Activated CD8-positive, alpha-beta memory T cell treated with anti-CD3 and anti-CD28 coated beads, Interleukin-2, amount 50 U/mL, for 4 hours (primary cell): ENCODE results near the gene CTNNA1.
"Not testable (repeated sequence)": the region's sequence is repeated elsewhere in the genome, so short reads cannot be mapped to it uniquely, and the experiment has no call there.

Source experiments
- DNase-seq: peaks from one replicate; pipeline ENCODE4 v3.0.0-alpha.2; 2020

CTNNA1 gene

DNA sequence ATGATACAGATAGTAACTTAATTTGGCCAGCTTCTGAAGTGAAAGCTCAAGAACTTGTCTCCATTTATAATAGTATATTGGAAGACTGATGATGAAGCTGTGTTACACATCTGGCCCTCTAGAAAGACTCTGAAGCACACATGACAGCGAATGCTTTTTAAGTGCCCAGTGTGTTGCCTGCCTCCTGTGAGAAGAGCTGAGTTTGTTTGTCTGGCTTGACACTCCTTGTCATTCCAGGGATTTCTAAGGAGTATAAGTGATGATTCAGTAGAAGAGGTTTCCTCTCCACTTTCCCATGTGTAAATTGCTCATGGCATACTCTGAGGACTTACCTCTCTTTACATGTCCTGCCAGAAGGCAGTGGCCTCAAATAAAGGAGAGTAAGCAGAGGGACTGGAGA is 152.3 kb downstream of the CTNNA1 start:
- no peak for DNase-seq

- no peak for DNase-seq
These were observed 156.5 kb downstream of the CTNNA1 start for GRCh38 chr5:138909734-138910133.

DNA sequence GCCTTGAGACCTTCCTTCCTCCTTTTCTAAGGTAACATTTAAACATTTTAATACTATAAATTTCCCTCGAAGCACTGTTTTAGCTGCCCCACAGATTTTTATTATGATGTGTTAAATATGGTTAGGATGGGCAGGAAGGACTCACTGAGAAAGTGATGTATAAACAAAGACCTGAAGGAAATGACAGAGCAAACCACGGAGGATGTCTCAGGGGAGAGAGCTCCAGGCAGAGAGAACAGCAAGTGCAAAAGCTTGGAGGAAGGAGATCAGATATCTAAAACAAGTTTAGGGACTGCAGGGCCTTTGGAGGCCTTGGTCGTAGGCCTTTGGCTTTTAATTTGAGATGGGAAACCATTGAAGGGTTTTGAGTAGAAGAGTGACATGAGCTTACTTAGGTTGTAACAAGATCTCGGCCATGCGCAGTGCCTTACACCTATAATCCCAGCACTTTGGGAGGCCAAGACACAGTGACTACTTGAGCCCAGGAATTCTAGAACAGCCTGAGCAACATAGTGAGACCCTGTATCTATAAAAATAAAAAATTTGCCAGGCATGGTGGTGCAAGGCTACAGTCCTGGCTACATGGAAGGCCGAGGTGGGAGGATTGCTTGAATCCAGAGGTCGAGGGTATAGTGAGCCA is 157.4 kb downstream of the CTNNA1 start:
- no peak for DNase-seq

DNA sequence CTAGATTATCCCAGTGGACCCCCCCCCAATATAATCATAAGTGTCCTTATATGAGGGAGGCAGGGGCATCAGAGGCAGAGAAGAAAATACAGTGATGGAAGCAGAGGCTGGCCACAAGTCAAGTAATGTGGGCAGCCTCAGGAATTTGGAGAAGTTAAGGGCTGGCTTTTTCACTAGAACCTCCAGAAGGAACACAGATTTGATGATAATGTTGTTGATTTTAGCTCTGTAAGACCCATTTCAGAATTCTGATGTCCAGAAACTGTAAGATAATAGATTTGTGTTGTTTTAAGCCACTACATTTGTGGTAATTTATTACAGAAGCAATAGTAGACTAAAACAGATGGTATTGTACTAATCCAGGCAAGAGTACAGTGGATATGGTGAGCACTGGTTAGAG is 158.2 kb downstream of the CTNNA1 start:
- DNase-seq = no peak

GRCh38 chr5:138912093-138912492 is 158.9 kb downstream of the CTNNA1 start:
- no peak for DNase-seq

DNA sequence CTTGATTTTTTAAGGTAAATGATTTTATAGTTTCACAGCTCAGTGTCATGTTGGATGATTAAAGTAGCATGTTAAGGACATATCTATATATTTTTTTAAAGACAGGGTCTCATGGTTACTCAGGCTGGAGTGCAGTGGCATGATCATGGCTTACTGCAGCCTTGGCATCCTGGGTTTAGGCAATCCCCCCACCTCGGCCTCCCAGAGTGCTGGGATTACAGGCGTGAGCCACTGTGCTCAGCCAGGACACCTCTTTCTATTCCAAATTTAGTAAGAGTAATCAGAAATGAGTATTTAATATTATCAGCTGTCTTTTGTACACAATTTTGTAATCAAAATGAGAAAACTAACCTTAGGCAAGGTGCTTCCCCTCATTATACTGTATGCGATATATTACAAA is 160.5 kb downstream of the CTNNA1 start:
- DNase-seq = no peak

DNA sequence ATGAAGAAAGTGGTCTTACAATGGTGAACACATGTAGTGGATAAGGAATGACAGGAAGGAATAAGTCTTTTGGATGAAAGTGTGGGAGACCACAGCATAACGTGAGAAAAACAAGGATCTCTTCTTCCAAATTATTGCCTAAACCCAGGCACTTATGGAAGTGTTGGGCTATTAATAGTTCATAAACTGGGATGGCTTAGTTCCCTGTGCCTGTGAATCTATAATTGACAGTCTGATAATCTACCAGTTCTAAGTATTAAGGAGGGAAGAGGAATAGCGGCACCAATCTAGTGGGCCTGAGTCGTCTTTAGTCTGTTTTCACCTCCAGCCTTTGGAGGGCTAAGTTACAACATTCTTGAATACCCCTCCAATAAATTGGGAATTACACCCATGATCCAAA is 161.1 kb downstream of the CTNNA1 start:
- DNase-seq = no peak

- no peak for DNase-seq
These were observed 165.5 kb downstream of the CTNNA1 start for GRCh38 chr5:138918686-138919085.

DNA sequence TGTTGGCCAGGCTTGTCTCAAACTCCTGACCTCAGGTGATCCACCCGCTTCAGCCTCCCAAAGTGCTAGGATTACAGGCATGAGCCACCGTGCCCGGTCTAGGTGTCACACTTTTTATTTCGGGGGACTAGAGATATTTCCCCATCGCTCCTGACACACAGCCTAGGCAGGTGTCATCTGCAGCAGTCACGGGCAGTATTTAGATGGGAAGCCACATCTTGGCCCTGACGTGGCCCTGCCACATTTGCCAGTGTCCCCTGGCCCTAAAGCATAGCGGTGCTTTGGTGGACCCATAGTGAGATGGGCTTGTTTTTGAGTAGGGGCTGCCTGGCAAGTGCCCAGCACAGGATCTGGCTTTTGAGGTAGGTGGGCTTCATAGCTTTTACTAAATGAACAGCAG is 167.0 kb downstream of the CTNNA1 start:
- no peak for DNase-seq

GRCh38 chr5:138921362-138921761 is 168.1 kb downstream of the CTNNA1 start:
- not testable (repeated sequence) for DNase-seq

- DNase-seq = no peak
These were observed 169.3 kb downstream of the CTNNA1 start for GRCh38 chr5:138922494-138922893.

DNA sequence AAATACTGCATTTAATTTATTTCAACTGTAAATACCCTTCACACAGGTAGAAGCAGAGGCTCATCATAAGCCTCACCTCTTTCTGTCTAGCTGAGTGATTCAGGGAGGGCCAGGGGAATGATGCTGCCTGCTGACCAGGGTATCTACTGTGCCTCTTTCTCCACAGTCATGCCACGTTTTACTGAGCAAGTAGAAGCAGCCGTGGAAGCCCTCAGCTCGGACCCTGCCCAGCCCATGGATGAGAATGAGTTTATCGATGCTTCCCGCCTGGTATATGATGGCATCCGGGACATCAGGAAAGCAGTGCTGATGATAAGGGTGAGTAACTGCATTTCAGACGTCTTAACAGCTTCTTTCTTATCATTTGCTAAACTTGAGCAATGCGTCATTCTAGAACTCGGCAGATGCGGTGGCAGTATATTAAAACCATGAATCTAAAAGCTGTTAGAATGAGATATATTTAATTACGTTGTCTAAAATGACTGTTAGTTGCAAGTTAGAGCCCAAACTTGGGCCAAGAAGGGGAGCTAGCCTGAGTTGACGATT is 171.9 kb downstream of the CTNNA1 start:
- no peak for DNase-seq

GRCh38 chr5:138926257-138926656 is 173.0 kb downstream of the CTNNA1 start:
- DNase-seq = no peak

- no peak for DNase-seq
These were observed 173.6 kb downstream of the CTNNA1 start for GRCh38 chr5:138926688-138927448.

DNA sequence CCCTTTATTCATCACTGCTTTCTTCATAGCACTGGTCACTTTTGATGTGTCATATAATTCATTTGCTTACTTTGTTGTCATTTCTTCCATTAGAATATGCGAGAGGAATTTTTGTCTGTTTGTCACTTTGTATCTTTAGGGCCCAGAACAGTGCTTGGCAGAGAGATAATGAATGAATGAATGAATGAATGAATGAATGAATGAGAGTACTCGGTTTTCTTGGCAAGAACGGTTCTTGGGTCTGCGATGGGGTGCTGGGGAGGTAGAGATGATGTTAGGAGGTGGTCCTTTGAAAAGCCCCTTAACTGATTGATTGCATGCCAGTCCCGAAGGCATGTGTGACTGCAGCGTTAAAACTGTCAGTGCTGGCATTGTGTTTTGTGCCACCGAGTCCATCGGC is 174.3 kb downstream of the CTNNA1 start:
- no peak for DNase-seq

GRCh38 chr5:138927979-138928378 is 174.8 kb downstream of the CTNNA1 start:
- DNase-seq = no peak

GRCh38 chr5:138929571-138929955 is 176.3 kb downstream of the CTNNA1 start:
- DNase-seq = no peak

- DNase-seq = no peak
These were observed 177.3 kb downstream of the CTNNA1 start for GRCh38 chr5:138930371-138931097.

DNA sequence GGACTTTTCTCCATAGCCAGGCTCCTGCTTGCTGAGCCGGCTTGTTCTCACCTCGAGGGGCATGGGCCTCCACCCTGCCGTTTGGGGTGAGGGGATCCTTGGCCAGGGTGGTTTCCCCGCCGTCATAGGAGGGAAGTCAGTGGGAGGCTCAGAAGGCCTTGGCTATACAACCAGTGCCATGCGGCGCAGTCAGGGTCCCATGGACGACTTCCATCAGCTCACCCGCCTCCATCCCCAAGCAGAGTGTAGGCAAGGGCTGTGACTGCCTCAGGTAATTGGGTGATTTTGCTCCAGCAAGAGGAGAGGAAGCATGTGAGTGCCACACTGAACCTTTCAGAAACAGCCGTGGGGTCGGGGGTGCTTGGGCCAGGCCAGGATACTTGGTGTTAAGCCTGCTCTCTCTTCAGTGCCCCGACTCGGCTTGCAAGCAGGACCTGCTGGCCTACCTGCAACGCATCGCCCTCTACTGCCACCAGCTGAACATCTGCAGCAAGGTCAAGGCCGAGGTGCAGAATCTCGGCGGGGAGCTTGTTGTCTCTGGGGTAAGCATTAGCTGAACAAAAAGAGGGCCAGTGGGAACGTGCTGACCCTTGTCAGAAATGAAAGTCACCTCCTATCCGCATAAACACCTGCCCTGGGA is 179.1 kb downstream of the CTNNA1 start:
- no peak for DNase-seq

DNA sequence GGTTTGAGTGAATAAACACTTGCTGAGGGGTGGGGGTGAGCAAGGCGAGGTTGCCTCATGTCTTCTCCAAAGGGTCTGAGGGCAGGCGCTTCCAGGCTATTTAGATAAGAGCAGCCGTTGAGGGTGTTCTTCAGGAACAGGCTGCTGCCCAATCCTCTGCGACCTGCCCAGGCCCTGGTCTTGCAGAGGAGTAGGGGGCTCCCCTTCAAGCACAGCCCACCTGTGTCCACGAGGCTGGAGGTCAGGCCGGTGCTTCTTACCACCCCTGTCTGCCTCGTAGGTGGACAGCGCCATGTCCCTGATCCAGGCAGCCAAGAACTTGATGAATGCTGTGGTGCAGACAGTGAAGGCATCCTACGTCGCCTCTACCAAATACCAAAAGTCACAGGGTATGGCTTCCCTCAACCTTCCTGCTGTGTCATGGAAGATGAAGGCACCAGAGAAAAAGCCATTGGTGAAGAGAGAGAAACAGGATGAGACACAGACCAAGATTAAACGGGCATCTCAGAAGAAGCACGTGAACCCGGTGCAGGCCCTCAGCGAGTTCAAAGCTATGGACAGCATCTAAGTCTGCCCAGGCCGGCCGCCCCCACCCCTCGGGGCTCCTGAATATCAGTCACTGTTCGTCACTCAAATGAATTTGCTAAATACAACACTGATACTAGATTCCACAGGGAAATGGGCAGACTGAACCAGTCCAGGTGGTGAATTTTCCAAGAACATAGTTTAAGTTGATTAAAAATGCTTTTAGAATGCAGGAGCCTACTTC is 180.5 kb downstream of the CTNNA1 start:
- DNase-seq = no peak

DNA sequence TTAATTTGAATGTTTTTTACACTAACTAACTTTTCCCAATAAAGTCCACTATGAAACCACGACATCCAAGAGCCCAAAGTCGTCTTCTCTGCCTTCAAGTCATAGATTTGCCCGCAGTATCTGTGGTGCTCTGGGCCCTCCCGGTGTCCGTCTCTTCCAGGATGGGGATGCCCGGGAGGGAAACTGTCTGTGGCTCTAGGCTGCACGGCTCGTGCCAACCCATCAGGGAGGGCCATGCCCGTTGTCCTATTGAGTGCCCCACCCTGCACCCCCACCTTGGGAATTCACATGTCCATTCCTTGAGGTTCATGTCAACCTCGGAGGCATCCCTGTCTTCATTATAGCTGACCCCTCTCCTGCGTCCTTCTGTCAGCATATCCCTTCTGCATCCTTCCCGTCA is 181.7 kb downstream of the CTNNA1 start:
- no peak for DNase-seq

- no peak for DNase-seq
These were observed 182.2 kb downstream of the CTNNA1 start for GRCh38 chr5:138935466-138935865.
